ENCODE results near the gene EEF2K.
A peak's percentile ranks its signal among the peaks of the same experiment; 100 is the strongest.
"Not testable (repeated sequence)": the region's sequence is repeated elsewhere in the genome, so short reads cannot be mapped to it uniquely, and the experiment has no call there.

Gene EEF2K

DNA sequence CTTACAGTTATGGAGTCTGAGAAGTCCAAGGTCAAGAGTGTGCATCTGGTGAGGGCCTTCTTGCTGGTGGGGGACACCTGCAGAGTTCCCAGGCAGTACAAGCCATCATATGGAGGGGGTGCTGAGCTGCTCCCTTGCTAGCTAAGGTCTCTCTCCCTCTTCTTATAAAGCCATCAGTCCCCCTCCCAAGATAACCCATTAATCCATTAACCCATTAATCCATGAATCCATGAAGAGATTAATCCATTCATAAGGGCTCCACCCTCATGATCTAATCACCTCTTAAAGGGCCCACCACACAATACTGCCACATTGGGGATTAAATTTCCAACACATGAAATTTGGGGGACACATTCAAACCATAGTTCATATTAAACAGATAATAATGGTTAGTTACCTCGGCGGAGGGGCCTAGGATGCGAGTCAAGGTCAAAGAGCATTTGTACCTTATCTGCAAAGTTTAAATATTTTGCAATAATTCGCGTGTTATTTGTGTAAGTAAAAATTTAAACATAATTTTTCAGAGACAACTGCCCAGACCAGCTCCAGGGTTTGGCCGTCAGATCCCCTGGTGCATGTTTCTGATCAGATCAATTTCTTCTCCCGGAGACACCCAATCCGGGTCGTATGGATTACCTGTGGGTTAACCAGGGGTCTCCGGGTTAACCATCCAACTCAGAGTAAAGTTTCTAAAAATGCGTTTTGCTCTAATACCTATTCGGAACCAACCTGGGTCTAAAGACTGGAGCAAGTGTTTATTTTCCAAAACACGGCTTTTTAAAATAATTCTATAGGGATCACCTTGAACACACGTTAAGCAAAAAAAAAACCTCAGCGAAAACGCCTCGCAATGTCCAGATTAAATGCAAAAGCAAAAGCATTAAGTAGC lies 90.4 kb downstream of the EEF2K start:
- DNase-seq (ENCODE audit: low read depth), result no peak

DNA sequence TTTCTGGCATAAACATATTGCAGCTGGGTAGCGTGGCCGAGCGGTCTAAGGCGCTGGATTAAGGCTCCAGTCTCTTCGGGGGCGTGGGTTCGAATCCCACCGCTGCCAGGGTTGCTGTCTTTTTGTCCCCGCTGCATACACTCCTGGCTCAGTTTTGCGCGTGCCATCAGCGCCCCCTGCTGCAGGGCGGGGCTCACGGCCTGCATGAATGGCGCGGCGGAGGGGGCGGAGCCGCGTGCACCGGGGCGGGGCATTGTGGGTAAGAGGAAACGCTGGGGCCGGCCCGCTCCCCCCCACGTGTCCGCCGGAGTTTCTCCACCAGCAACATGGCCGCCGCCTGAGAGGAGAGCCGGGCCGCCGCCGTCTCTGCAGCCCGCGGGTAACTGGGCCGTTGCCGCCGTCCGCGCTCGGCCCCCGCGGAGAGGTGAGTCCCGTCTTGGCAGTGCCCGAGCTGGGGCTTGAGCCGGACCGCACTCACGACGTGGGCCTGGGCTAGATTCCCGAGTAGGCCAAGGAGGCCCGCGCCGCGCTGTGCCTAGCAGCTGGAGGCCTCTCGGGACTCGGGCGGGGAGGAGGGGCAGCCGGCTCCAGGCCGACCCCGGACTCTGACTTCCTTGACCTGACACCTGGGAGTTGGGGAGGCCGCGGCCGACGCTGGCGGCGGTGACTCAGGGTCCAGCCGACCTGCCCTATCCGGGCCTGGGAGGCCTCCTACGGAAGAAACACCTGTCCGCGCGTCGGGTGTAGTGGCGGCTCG lies 91.2 kb downstream of the EEF2K start, which contains the start of gene POLR3E:
Gene POLR3E (plus strand): TSS at position 296 of the 757 bp plus-strand sequence. CDS start 5,560 bp downstream, outside the sequence.
- DNase-seq (ENCODE audit: low read depth), result peak; percentile 77

- DNase-seq (ENCODE audit: low read depth), result peak; percentile 83
Measured at GRCh38 chr16:22297871-22298733, 92.0 kb downstream of the EEF2K start.

- DNase-seq (ENCODE audit: low read depth), result no peak
Measured at GRCh38 chr16:22299036-22299435, 93.0 kb downstream of the EEF2K start.

GRCh38 chr16:22300427-22301071 lies 94.5 kb downstream of the EEF2K start:
- DNase-seq (ENCODE audit: low read depth), result no peak

DNA sequence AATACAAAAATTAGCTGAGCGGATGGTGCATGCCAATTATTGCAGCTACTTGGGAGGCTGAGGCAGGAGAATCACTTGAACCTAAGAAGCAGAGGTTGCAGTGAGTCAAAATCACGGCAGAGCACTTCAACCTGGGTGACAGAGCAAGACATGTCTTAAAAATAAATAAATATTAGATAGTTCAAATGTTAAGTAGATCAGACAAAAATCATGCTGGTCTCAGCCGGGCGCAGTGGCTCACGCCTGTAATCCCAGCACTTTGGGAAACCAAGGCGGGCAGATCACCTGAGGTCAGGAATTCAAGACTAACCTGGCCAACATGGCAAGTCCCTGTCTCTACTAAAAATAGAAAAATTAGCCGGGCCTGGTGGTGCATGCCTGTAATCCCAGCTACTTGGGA lies 95.3 kb downstream of the EEF2K start:
- DNase-seq (ENCODE audit: low read depth), result not testable (repeated sequence)

- no peak for DNase-seq (ENCODE audit: low read depth)
Measured at GRCh38 chr16:22302776-22303363, 96.8 kb downstream of the EEF2K start.

GRCh38 chr16:22304411-22304810 lies 98.3 kb downstream of the EEF2K start:
- no peak for DNase-seq (ENCODE audit: low read depth)

DNA sequence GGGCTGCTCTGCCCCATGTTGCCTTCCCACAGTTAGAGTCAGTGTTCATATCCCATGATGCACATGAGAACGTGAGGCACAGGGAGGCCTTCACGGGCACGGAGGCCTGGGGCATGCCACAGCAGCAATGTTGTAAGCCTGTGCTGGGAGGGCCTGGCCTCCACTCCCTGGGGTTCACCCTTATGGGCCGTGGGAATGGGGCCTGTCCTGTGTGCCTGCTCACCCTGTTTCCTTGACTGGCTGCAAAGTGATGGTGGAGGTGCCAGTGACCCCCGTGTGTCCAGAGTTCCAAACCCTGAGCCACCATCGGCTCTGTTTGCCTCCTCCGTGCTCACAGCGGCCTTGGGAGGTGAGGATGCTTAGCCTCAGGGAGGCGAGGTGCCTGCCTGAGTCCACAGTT lies 100.7 kb downstream of the EEF2K start:
- no peak for DNase-seq (ENCODE audit: low read depth)

DNA sequence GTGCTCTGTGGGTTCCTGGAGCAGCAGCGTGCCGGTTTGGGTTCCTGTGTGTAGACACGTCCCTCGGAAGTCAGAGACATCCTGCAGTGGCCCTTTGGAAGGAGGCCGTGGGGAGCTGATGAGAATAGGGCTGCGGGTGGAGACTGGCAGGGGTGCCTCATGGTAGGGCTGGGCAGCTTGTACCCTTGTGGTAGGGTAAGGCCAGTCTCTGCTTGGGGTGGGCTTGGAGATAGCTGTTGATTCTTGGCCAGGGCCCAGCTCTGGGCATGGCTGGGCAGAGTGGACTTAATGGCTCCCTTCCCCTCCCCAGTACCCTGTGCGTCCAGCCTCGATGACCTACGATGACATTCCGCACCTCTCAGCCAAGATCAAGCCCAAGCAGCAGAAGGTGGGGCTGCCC lies 101.8 kb downstream of the EEF2K start:
- no peak for DNase-seq (ENCODE audit: low read depth)

DNA sequence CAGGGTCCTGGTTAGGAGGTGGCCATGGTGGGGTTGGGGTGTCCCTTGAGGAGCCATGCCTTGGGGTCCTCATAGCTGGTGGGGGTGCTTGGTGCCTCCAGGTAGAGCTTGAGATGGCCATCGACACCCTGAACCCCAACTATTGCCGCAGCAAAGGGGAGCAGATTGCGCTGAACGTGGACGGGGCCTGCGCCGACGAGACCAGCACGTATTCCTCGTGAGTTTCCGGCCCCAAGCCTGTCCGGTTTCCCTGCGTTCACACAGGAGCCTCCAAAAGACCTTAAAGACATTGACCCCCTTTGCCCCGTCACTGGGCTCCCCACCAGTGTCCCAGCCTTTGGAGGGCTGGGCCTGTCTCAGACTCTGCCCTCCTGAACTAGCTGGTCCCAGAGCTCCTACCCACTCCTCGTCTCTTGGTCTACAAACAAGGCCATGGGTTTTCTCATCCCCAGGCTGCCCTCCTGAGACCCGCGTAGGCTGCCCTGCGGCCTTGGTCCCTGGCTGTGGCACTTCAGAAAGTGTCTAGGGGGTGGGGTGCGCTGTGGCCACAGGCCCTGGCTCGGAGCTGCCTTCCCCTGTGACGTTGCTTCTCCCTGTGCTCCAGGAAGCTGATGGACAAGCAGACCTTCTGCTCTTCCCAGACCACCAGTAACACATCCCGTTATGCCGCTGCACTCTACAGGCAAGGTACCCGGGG lies 102.9 kb downstream of the EEF2K start:
- no peak for DNase-seq (ENCODE audit: low read depth)

GRCh38 chr16:22311520-22311919 lies 105.4 kb downstream of the EEF2K start:
- DNase-seq (ENCODE audit: low read depth), result no peak

- DNase-seq (ENCODE audit: low read depth), result no peak
Measured at GRCh38 chr16:22312897-22313781, 107.1 kb downstream of the EEF2K start.

GRCh38 chr16:22313876-22314470 lies 107.9 kb downstream of the EEF2K start:
- DNase-seq (ENCODE audit: low read depth), result no peak

DNA sequence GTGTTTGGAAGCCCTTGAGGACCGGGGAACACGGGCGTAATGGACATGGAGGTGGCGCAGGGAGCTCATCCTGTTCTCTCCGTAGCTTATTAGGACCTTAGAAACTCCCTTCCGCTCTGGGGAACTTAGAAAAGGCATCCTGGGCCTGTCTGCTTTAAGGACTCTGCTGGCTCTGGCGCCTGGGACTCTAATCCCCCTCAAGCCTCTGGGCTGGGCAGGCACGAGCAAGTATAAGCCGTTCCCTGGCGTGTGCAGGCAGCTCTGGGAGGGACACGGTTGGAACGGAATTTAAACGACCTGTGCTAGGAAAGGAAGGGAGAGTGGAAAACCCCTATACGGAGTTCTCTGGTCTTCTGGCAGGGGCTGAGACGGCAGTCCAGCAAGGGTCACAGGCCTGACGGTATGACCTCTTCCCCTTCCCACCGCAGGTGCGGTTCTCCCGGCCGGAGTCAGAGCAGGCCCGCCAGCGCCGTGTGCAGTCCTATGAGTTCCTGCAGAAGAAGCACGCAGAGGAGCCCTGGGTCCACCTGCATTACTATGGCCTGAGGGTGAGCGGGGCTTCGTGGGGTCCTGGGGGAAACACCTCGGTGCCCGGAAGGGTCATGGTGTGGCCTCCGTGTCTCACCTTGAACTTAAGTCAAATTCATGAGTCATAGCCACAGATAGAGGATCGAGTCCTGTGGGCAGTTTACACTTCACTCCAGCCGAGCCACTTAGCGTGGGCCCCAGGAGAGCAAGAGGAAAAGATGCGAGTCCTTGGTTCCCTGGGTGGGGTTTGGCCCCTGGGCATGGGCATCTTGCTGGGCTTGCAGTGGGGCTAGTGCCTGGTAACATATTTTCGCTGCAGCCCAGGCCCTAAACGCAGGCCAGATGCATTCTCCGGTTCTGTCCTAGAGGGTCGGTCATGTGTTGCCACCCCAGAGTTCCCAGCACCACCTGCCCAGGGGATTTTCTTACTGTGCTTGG lies 108.9 kb downstream of the EEF2K start:
- no peak for DNase-seq (ENCODE audit: low read depth)

GRCh38 chr16:22315979-22316378 lies 109.9 kb downstream of the EEF2K start:
- DNase-seq (ENCODE audit: low read depth), result no peak

DNA sequence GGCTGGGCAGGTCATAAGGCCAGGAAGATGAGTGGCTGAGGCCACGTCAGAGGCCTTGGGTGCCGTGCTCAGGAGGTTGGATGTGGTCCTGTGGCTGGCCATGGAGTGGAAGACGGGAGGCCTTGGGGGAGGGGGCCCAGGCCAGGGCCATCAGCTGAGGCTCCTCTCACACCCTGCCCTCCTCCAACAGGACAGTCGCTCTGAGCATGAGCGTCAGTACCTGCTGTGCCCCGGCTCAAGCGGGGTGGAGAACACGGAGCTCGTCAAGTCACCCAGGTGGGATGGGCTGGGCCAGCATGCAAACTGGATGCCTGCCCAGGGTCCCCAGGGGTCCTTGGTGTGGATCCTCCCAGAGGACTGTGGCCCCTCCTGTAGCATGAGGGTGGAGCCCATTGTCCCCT lies 110.3 kb downstream of the EEF2K start:
- DNase-seq (ENCODE audit: low read depth), result no peak

GRCh38 chr16:22317001-22317530 lies 111.0 kb downstream of the EEF2K start:
- DNase-seq (ENCODE audit: low read depth), result no peak
